ENCODE measurements around the gene KIRREL3. TPM values are rescaled to one million over a fixed set of nuclear protein-coding genes. Genes with fewer than 3 reads are reported as not detected.

Gene KIRREL3
- total and polyA plus RNA-seq, 2 of the 4 experiments (the other 2 are of a cell fraction): 10.9 to 15.9 TPM

- POLR2A ChIA-PET (ENCODE audit: unreplicated experiment): no interaction called here
- TF ChIP-seq MAFK (IDR thresholded peaks at IDR 0.05; ENCODE audit: low read depth, low read length): no peak
- TF ChIP-seq USF2 (IDR thresholded peaks at IDR 0.05; ENCODE audit: low read depth, low read length): no peak
- no peak for TF ChIP-seq CTCF (conservative IDR thresholded peaks at IDR 0.05; ENCODE audit: low read depth, low read length)
- no peak for TF ChIP-seq NFE2L2 (IDR thresholded peaks at IDR 0.05; ENCODE audit: low read depth, low read length)
- TF ChIP-seq RCOR1 (IDR thresholded peaks at IDR 0.05; ENCODE audit: insufficient replicate concordance, low read length): no peak
- TF ChIP-seq RFX5 (IDR thresholded peaks at IDR 0.05; ENCODE audit: low read depth, low read length): no peak
- no peak for TF ChIP-seq SMC3 (IDR thresholded peaks at IDR 0.05; ENCODE audit: low read depth, low read length)
- no peak for TF ChIP-seq MXI1 (IDR thresholded peaks at IDR 0.05; ENCODE audit: borderline replicate concordance, low read depth, low read length)
- no peak for TF ChIP-seq ELK1 (IDR thresholded peaks at IDR 0.05; ENCODE audit: borderline replicate concordance, low read depth, low read length)
- TF ChIP-seq RAD21 (IDR thresholded peaks at IDR 0.05; ENCODE audit: low read length): no peak
- no peak for TF ChIP-seq BHLHE40 (IDR thresholded peaks at IDR 0.05; ENCODE audit: low read depth, low read length)
- TF ChIP-seq CEBPB (IDR thresholded peaks at IDR 0.05; ENCODE audit: low read depth, low read length): no peak
- no peak for TF ChIP-seq FOS (IDR thresholded peaks at IDR 0.05; ENCODE audit: low read depth, low read length)
- TF ChIP-seq POLR2A (IDR thresholded peaks at IDR 0.05; ENCODE audit: low read depth, low read length): no peak
- TF ChIP-seq MAZ (IDR thresholded peaks at IDR 0.05; ENCODE audit: borderline replicate concordance, low read depth, low read length): no peak
- no peak for TF ChIP-seq CHD1 (IDR thresholded peaks at IDR 0.05; ENCODE audit: low read depth, low read length)
- dilution Hi-C loops (cut with HindIII; ENCODE audit: low sequenced_read_pairs, unreplicated experiment): no loop called here
- Histone ChIP-seq H4K20me1 (ENCODE audit: insufficient read depth, low read length) (no peaks in the 10 kb centered on the region; the same call in 1 of the 2 replicates), H3K9me1 (ENCODE audit: insufficient read depth, low read length) (no peaks in the 10 kb centered on the region), H4K91ac (ENCODE audit: insufficient read depth, low read depth, low read length) (no peak overlapping the region), H3K9ac (ENCODE audit: low read depth, low read length) (no peak overlapping the region), H3K4me3 (ENCODE audit: insufficient read depth, low read depth, low read length) (no peak overlapping the region), H2BK120ac (ENCODE audit: low read depth, low read length) (no peak overlapping the region), H3K56ac (ENCODE audit: extremely low read depth, insufficient read depth, low read length) (no peak overlapping the region), H3K23ac (ENCODE audit: low read depth, low read length) (no peak overlapping the region), H2AK5ac (ENCODE audit: low read depth, low read length) (no peak overlapping the region), H3K9me3 (ENCODE audit: control insufficient read depth, insufficient read depth, low read length) (no peaks in the 10 kb centered on the region), H3K18ac (ENCODE audit: low read depth, low read length) (no peak overlapping the region), H4K5ac (ENCODE audit: low read depth, low read length) (no peak overlapping the region), H2BK5ac (ENCODE audit: low read depth, low read length, poor library complexity, severe bottlenecking) (no peak overlapping the region), H3K14ac (replicated peaks; ENCODE audit: low read depth, low read length) (no peak overlapping the region), H3K4me1 (ENCODE audit: control insufficient read depth, insufficient read depth, low read length) (no peaks in the 10 kb centered on the region), H3K79me1 (ENCODE audit: low read depth in 1 of 2, low read length in 2 of 2) (no peaks in the 10 kb centered on the region), H3K36me3 (ENCODE audit: control insufficient read depth, insufficient read depth, low read length) (no peaks in the 10 kb centered on the region), H2BK20ac (ENCODE audit: low read depth, low read length) (no peak overlapping the region), H2AFZ (replicated peaks; ENCODE audit: low read length, poor library complexity) (no peak overlapping the region), H3K27me3 (ENCODE audit: control insufficient read depth, insufficient read depth, low read length) (no peaks in the 10 kb centered on the region), H3K4ac (ENCODE audit: low read depth, low read length) (no peak overlapping the region), H3K27ac (ENCODE audit: insufficient read depth, low read length) (no peak overlapping the region), H2AK9ac (replicated peaks; ENCODE audit: low read depth, low read length, poor library complexity) (no peak overlapping the region), H3K4me2 (ENCODE audit: low read depth, low read length) (no peak overlapping the region), H2BK15ac (ENCODE audit: low read depth, low read length) (no peak overlapping the region), H4K8ac (ENCODE audit: low read depth in 2 of 2, low read length in 2 of 2) (no peak overlapping the region)
- CTCF ChIA-PET: no interaction called here
- intact Hi-C loops (cut with micrococcal nuclease): no loop called here
- no TSS peak for BruUV-seq (replicated peaks)
- DNase-seq (no peak), ATAC-seq (ENCODE audit: low read depth) (no peak)
- in situ Hi-C loops (cut with MboI; ENCODE audit: low sequenced_read_pairs): no loop called here
- 84% methylated on average over 5 of the region's 16 CpGs; no CpG with 5 or more reads in 1 of the 2 experiments for WGBS, 2 experiments (ENCODE audit: extremely low coverage in 2 of 2, insufficient read length in 1 of 2)
Observed at GRCh38 chr11:126473269-126473668, 527.3 kb downstream of the KIRREL3 start.

Measured in IMR-90 (cell line).